Psoas muscle (tissue), 8 donors: ENCODE measurements around the gene INHBB. TPM values are rescaled to one million over a fixed set of nuclear protein-coding genes. Genes with fewer than 3 reads are reported as not detected.

Experiments
- ATAC-seq, 4 donors: fragments of 200-7000 bp; cut with Tn5 transposase; one replicate each; pipeline ENCODE4 v1.9.1; 2020; ENCODE audit warnings: moderate library complexity in 3 of 4, mild to moderate bottlenecking in 2 of 4
- DNase-seq, 2 donors: peaks; one replicate each; pipeline ENCODE4 v3.0.0-alpha.2; 2020
- H3K27ac ChIP-seq: fragments of 200-600 bp; one replicate; pipeline ENCODE4 v1.8.0; 2022
- H3K27me3 ChIP-seq, 3 donors: fragments of 200-600 bp in 1 of 3; one replicate each; pipeline versions ENCODE4 v1.6.1 to v1.8.0; 2013 to 2022; ENCODE audit warnings: low read length in 2 of 3, mild to moderate bottlenecking in 2 of 3, moderate library complexity in 1 of 3; ENCODE audit not compliant: insufficient read depth in 3 of 3
- H3K36me3 ChIP-seq, 2 donors: fragments of 200-600 bp in 1 of 2; one replicate each; pipeline versions ENCODE4 v1.6.1 to v1.8.0; 2013 to 2022; ENCODE audit warnings: low read depth in 1 of 2, mild to moderate bottlenecking in 1 of 2, moderate library complexity in 1 of 2; ENCODE audit not compliant: insufficient read depth in 1 of 2
- H3K4me1 ChIP-seq: fragments of 200-600 bp; one replicate; pipeline ENCODE4 v1.8.0; 2022
- H3K4me3 ChIP-seq: fragments of 200-600 bp; one replicate; pipeline ENCODE4 v1.8.0; 2022; ENCODE audit warnings: mild to moderate bottlenecking
- H3K9me3 ChIP-seq: fragments of 200-600 bp; one replicate; pipeline ENCODE4 v1.8.0; 2022
- WGBS, 3 donors: extraction: QIAGEN DNeasy Blood & Tissue Kit; methylation state at CpG; one replicate each; pipeline versions ENCODE4 v1.1.6 to v1.1.7; 2013; 5-methylcytosine and 5-hydroxymethylcytosine counted together
- intact Hi-C, 2 donors: fragments of 100-400 bp; cut with DNase I; formaldehyde crosslinking; loops; one replicate each; pipeline versions ENCODE4 v1.11.0 to v1.14.2; 2022
- polyA plus RNA-seq, 3 donors: library from polyadenylated mRNA; stranded (reverse); fragments of 200-250 nt; gene quantifications; one replicate each; pipeline ENCODE4 v1.2.3, GENCODE V29; 2013
- total RNA-seq, 4 donors: library from RNA; stranded (reverse); fragmentation: NEBNext Ultra II Directional in 2 of 4; extraction: Animal tissue kit (Norgen Biotek cat#: 25700) in 2 of 4; gene quantifications; one replicate each; pipeline versions ENCODE4 v1.2.1 to v1.2.4, GENCODE V29; 2021 to 2023
- TF ChIP-seq, protein P1 (sequence below): fragments of 200-600 bp; IDR thresholded peaks from one replicate; pipeline ENCODE4 v1.8.0; 2022; ENCODE audit warnings: antibody characterized with exemption
- donor health status: healthy with polysubstance abuse.
- donor health status: DM: no; HTN: no; CAD: no; lungs with moderate emphysema.
- donor health status: Bipolar disorder and iron deficiency.
- donor health status: healthy.
- donor health status: DM: yes; HTN: yes; CAD: no.
- donor health status: DM: no; HTN: no; CAD: no.
- donor health status: DM: no; HTN: no; CAD: no.
- donor health status: DM: yes; HTN: yes; CAD: no.

The INHBB gene
- total and polyA plus RNA-seq, 7 donors = 2.9 to 20.0 (median 13.4) TPM

DNA sequence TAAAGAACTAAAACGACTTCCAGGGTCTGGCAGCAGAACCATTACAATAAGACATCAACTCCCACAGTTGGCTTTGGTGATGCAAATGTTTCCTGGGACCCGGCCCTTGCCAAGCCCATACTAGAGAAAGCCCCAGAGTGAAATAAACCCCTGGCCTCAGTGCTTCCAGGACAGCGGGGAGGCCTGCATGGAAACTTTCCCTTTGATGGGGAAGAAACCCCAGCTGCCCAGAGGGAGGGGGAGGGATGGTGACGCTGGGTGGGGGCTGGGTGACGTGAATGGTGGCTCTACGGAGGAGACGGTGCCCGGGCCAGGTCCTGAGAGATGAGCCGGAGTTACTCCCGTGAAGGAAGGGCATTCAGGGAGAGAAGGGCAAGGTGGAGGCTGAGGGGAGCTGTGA, 27.5 kb downstream of the INHBB start:
- H3K27me3 ChIP-seq = no peaks in the 10 kb centered on the region
- H3K9me3 ChIP-seq = no peaks in the 10 kb centered on the region
- intact Hi-C loops = no loop called here
- DNase-seq (peak in 1 of 2 donors; percentile 26), ATAC-seq (no peak)
- no peak overlapping the region for H3K27ac ChIP-seq
- H3K36me3 ChIP-seq = no peaks in the 10 kb centered on the region
- no peaks in the 10 kb centered on the region for H3K4me1 ChIP-seq
- 39 to 48% (median 40%) methylated on average over 10 of the region's 10 CpGs for WGBS, 3 donors
- H3K4me3 ChIP-seq = no peak overlapping the region
- TF ChIP-seq, protein P1, sequence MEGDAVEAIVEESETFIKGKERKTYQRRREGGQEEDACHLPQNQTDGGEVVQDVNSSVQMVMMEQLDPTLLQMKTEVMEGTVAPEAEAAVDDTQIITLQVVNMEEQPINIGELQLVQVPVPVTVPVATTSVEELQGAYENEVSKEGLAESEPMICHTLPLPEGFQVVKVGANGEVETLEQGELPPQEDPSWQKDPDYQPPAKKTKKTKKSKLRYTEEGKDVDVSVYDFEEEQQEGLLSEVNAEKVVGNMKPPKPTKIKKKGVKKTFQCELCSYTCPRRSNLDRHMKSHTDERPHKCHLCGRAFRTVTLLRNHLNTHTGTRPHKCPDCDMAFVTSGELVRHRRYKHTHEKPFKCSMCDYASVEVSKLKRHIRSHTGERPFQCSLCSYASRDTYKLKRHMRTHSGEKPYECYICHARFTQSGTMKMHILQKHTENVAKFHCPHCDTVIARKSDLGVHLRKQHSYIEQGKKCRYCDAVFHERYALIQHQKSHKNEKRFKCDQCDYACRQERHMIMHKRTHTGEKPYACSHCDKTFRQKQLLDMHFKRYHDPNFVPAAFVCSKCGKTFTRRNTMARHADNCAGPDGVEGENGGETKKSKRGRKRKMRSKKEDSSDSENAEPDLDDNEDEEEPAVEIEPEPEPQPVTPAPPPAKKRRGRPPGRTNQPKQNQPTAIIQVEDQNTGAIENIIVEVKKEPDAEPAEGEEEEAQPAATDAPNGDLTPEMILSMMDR = no peak

DNA sequence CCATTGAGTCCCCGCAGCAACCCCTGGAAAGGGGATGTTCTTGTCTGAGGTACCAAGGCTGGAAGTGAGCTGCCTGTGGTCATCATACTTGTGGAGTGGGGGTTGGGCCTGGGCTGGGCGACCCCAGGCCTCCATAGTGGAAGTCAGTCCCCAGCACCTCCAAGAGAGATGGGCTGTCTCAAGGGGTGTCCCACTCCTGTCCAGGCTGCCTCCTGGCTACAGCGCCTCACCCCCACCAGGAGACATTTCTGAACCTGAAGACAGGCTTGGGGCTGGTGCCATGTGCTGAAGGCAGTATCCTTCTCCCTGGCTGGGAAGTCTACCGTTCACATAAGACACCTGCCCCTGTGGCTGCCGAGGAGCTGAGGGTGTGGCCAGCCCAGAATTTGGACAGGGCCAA, 28.9 kb downstream of the INHBB start:
- intact Hi-C loops = no loop called here
- TF ChIP-seq, protein P1 = no peak
- Histone ChIP-seq H3K27ac (no peak overlapping the region), H3K36me3 (no peaks in the 10 kb centered on the region), H3K4me3 (no peak overlapping the region), H3K4me1 (no peaks in the 10 kb centered on the region), H3K27me3 (peaks cover 0 to 4% (median 0%) of the 10 kb centered on the region in 3 donors), H3K9me3 (no peaks in the 10 kb centered on the region)
- ATAC-seq = no peak
- no peak for DNase-seq
- 79 to 86% (median 82%) methylated on average over 5 of the region's 5 CpGs for WGBS, 3 donors

DNA sequence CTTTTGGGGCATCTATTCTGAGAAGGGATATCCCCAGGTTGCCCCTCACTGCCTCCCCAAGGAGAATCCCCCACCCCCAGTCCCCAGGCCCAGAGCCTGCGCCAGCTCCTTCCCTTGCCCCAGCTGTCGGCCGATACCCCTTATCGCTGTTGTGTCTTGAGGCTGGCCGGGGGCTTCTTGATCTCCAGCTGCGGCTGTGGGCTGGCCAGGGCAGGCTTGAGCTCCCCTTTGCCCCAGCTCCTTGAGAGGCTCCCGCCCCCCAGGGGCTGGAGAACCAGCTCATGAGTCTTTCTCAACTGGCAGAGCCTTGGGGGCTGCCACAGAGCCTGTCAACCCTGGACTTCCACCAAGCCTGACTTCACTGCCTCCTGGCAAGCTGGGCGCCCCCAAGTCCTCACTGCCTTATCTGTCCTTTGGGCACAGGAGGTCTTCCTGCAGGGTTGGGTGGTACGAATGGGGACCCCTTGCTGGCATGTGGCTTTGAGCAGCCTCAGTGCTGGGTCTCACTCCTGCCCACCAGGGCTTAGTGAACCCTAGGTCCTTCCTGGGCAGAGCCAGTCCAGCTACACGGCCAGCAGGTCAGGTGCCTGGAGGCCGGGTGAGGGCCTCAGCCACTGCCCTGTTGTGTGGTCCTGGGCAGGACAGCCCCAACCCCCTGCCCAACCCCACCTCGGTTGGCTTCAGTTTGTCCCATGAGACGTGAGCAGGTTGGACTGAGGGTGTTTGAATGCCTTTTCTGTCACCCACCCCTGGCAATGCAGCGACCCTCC, 29.5 kb downstream of the INHBB start:
- no peaks in the 10 kb centered on the region for H3K4me1 ChIP-seq
- peak in 1 of 2 donors; percentile 35 for DNase-seq
- WGBS, 3 donors = 94 to 95% (median 94%) methylated on average over 14 of the region's 14 CpGs
- no peaks in the 10 kb centered on the region for H3K36me3 ChIP-seq
- no peak overlapping the region for H3K27ac ChIP-seq
- TF ChIP-seq, protein P1 = no peak
- intact Hi-C loops = no loop called here
- no peak for ATAC-seq
- H3K27me3 ChIP-seq = peaks cover 0 to 4% (median 0%) of the 10 kb centered on the region in 3 donors
- no peak overlapping the region for H3K4me3 ChIP-seq
- H3K9me3 ChIP-seq = no peaks in the 10 kb centered on the region

DNA sequence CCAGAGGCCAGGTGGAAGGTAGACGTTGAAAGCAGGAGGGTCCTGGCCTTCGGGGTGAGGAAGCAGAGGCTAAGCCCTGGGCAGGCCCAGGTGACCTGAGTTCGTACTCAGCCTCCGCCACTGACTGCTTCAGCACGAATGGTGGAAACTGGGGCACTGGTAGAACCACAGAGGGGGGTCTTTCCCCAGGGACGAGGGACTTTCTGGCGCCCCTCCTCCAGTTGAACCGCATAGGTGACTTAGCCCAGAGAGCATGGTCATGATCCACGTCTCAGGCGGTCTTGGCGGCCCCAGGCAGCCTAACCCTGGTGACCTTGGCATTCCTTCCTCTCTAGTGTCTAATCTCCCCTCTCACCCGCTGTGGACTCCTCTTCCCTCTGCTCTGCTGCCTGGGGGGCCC, 30.2 kb downstream of the INHBB start:
- 83 to 85% (median 84%) methylated on average over 10 to 12 of the region's 12 CpGs for WGBS, 3 donors
- Histone ChIP-seq H3K9me3 (no peaks in the 10 kb centered on the region), H3K4me3 (no peak overlapping the region), H3K4me1 (no peaks in the 10 kb centered on the region), H3K27me3 (peaks cover 0 to 4% (median 0%) of the 10 kb centered on the region in 3 donors), H3K36me3 (no peaks in the 10 kb centered on the region), H3K27ac (no peak overlapping the region)
- DNase-seq (peak in 1 of 2 donors; percentile 24), ATAC-seq (no peak)
- TF ChIP-seq, protein P1 = no peak
- intact Hi-C loops = no loop called here
